ENCODE data around the gene NTM. TPM values are rescaled to one million over a fixed set of nuclear protein-coding genes. Genes with fewer than 3 reads are reported as not detected.

The NTM gene
- total RNA-seq, 1 experiment from 2014 or later, result 8.6 TPM

DNA sequence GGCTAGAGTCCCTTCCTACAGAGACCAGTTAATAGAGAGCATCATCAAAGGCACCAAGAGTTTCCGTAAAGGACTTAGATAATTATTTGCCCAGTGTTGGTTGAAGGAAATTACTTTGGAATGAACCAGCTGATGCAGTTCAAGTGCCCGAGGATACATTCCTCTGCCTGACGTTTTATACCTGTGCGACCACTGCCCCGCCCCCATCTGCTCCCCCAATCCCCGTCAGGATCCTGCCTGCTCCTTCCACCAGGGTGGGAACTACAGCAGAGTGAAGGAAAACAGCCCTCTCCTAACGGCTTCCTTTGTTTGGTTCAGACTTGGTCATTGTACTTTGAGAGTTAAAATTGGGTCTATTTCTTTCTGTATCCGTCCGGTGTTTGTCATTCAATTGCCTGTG lies 761.5 kb downstream of the NTM start:
- TF ChIP-seq, protein P1, sequence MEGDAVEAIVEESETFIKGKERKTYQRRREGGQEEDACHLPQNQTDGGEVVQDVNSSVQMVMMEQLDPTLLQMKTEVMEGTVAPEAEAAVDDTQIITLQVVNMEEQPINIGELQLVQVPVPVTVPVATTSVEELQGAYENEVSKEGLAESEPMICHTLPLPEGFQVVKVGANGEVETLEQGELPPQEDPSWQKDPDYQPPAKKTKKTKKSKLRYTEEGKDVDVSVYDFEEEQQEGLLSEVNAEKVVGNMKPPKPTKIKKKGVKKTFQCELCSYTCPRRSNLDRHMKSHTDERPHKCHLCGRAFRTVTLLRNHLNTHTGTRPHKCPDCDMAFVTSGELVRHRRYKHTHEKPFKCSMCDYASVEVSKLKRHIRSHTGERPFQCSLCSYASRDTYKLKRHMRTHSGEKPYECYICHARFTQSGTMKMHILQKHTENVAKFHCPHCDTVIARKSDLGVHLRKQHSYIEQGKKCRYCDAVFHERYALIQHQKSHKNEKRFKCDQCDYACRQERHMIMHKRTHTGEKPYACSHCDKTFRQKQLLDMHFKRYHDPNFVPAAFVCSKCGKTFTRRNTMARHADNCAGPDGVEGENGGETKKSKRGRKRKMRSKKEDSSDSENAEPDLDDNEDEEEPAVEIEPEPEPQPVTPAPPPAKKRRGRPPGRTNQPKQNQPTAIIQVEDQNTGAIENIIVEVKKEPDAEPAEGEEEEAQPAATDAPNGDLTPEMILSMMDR (conservative IDR thresholded peaks at IDR 0.05; ENCODE audit: low read depth, low read length), result no peak
- TF ChIP-seq EZH2 (IDR thresholded peaks at IDR 0.05; ENCODE audit: borderline replicate concordance, low read depth, low read length, poor library complexity, severe bottlenecking), result no peak
- no TSS peak for BruUV-seq (replicated peaks)
- Histone ChIP-seq H3K4me3 (ENCODE audit: low read depth, low read length, poor library complexity, severe bottlenecking) (no peak overlapping the region), H3K27me3 (replicated peaks; ENCODE audit: insufficient read depth, low read depth, low read length, poor library complexity) (no peaks in the 10 kb centered on the region), H3K36me3 (ENCODE audit: insufficient read depth, low read length, poor library complexity, severe bottlenecking) (no peaks in the 10 kb centered on the region), H3K27ac (ENCODE audit: low read depth, low read length, poor library complexity, severe bottlenecking) (no peak overlapping the region), H3K4me1 (ENCODE audit: insufficient read depth, low read length, poor library complexity, severe bottlenecking) (peaks cover 10% of the 10 kb centered on the region), H3K9me3 (ENCODE audit: low read depth, low read length, poor library complexity, severe bottlenecking) (no peaks in the 10 kb centered on the region)
- POLR2A ChIA-PET (ENCODE audit: low non-redundant PET), result no interaction called here
- intact Hi-C loops (cut with micrococcal nuclease; ENCODE audit: unreplicated experiment), result no loop called here
- no peak for DNase-seq (ENCODE audit: low spot score)
- CTCF ChIA-PET, result no interaction called here

DNA sequence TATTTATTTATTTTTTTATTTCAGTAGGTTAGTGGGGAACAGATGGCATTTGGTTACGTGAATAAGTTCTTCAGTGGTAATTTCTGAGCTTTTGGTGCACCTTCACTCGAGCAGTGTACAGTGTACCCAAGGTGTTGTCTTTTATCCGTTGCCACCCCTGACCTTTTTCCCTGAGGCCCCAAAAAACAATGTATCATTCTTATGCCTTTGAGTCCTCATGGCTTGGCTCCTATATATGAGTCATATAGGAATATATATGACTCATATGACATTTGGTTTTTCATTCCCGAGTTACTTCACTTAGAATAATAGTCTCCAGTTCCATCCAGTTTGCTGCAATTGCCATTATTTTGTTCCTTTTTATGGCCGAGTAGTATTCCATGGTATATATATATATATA lies 763.9 kb downstream of the NTM start:
- ChIA-PET CTCF (no interaction called here), POLR2A (ENCODE audit: low non-redundant PET) (no interaction called here)
- Histone ChIP-seq H3K9me3 (ENCODE audit: low read depth, low read length, poor library complexity, severe bottlenecking) (no peaks in the 10 kb centered on the region), H3K27me3 (replicated peaks; ENCODE audit: insufficient read depth, low read depth, low read length, poor library complexity) (no peaks in the 10 kb centered on the region), H3K27ac (ENCODE audit: low read depth, low read length, poor library complexity, severe bottlenecking) (no peak overlapping the region), H3K4me1 (ENCODE audit: insufficient read depth, low read length, poor library complexity, severe bottlenecking) (no peaks in the 10 kb centered on the region), H3K36me3 (ENCODE audit: insufficient read depth, low read length, poor library complexity, severe bottlenecking) (no peaks in the 10 kb centered on the region), H3K4me3 (ENCODE audit: low read depth, low read length, poor library complexity, severe bottlenecking) (no peak overlapping the region)
- no peak for TF ChIP-seq EZH2 (IDR thresholded peaks at IDR 0.05; ENCODE audit: borderline replicate concordance, low read depth, low read length, poor library complexity, severe bottlenecking)
- TF ChIP-seq, protein P1 (conservative IDR thresholded peaks at IDR 0.05; ENCODE audit: low read depth, low read length), result no peak
- DNase-seq (ENCODE audit: low spot score), result no peak
- BruUV-seq (replicated peaks), result no TSS peak
- intact Hi-C loops (cut with micrococcal nuclease; ENCODE audit: unreplicated experiment), result no loop called here

DNA sequence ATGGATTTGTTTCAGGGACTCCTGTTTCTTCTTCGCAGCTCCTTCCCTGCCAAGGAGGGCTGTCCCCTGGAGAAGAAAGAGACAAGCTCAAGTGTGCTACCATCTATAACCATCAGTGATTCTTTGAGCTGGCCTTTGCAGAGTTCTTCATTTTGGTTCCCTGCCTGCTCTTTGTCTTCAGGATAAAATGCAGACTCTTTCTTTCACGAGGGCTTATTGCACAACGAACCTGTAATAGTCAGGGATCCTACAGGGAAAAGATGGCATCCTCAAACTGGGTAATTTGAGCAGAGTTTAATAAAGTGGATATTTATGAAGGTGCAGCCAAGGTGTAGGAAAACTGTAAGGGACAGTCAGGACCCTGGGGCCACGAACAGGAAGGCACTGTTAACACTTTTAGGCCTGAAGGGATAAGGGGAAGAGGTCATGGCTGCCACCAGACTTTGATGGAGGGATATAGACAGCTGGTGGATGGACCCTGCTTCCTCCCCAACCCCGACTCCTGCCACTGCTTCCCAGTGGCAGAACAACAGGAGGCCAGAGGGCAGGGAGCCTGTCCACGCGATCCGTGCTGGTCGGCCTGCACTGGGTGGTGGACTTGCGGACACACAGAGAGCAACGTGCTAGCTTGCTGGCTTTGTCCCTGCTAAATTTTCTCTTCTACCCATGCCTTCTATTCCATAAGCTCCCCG lies 767.0 kb downstream of the NTM start:
- Histone ChIP-seq H3K4me1 (ENCODE audit: insufficient read depth, low read length, poor library complexity, severe bottlenecking) (no peaks in the 10 kb centered on the region), H3K27ac (ENCODE audit: low read depth, low read length, poor library complexity, severe bottlenecking) (no peak overlapping the region), H3K4me3 (ENCODE audit: low read depth, low read length, poor library complexity, severe bottlenecking) (no peak overlapping the region), H3K36me3 (ENCODE audit: insufficient read depth, low read length, poor library complexity, severe bottlenecking) (no peaks in the 10 kb centered on the region), H3K9me3 (ENCODE audit: low read depth, low read length, poor library complexity, severe bottlenecking) (no peaks in the 10 kb centered on the region), H3K27me3 (replicated peaks; ENCODE audit: insufficient read depth, low read depth, low read length, poor library complexity) (no peaks in the 10 kb centered on the region)
- TF ChIP-seq EZH2 (IDR thresholded peaks at IDR 0.05; ENCODE audit: borderline replicate concordance, low read depth, low read length, poor library complexity, severe bottlenecking), result no peak
- TF ChIP-seq, protein P1 (conservative IDR thresholded peaks at IDR 0.05; ENCODE audit: low read depth, low read length), result no peak
- no TSS peak for BruUV-seq (replicated peaks)
- ChIA-PET POLR2A (ENCODE audit: low non-redundant PET) (no interaction called here), CTCF (no interaction called here)
- no peak for DNase-seq (ENCODE audit: low spot score)
- intact Hi-C loops (cut with micrococcal nuclease; ENCODE audit: unreplicated experiment), result no loop called here
